BJ (cell line): ENCODE results near the gene TOMM20. TPM values are rescaled to one million over a fixed set of nuclear protein-coding genes. Genes with fewer than 3 reads are reported as not detected.

Source experiments
- CTCF ChIA-PET: fragments of 350-600 bp; formaldehyde crosslinking; extraction: SDS; loops from one replicate; lab custom pipeline; 2021; ENCODE audit warnings: antibody characterized with exemption, inconsistent platforms; lab: Yijun Ruan, JAX
- POLR2A ChIA-PET: fragments of 300-600 bp; sonication (Branson Sonifier 250); formaldehyde crosslinking; extraction: SDS; loops from one replicate; lab custom pipeline; 2021; ENCODE audit warnings: antibody characterized with exemption; lab: Charles Lee
- DNase-seq: peaks from one replicate; pipeline ENCODE4 v3.0.0-alpha.2; 2011; ENCODE audit warnings: low read depth
- H3K27me3 ChIP-seq: 2 replicates; pipeline ENCODE4 v1.6.0; 2011; ENCODE audit warnings: low read length; ENCODE audit not compliant: control insufficient read depth, insufficient read depth
- H3K36me3 ChIP-seq: 2 replicates; pipeline ENCODE4 v1.5.1; 2011; ENCODE audit warnings: low read length; ENCODE audit not compliant: control insufficient read depth, insufficient read depth
- H3K4me3 ChIP-seq: 2 replicates; pipeline ENCODE4 v1.5.1; 2011; ENCODE audit warnings: low read depth, mild to moderate bottlenecking, control low read depth, low read length
- polyA minus RNA-seq: library from RNA; depleted of rRNA, polyadenylated mRNA; stranded (reverse); fragments of >200 nt; gene quantifications from 2 replicates; pipeline ENCODE4 v1.2.3, GENCODE V29; 2011; rRNA and poly(A)+ RNA removed
- polyA plus RNA-seq: library from polyadenylated mRNA; depleted of rRNA; stranded (reverse); fragments of >200 nt; gene quantifications from 2 replicates; pipeline ENCODE4 v1.2.3, GENCODE V29; 2011; rRNA removed
- TF ChIP-seq, protein P1 (sequence below): IDR thresholded peaks from 2 replicates; pipeline ENCODE4 v1.5.1; 2011; ENCODE audit warnings: low read depth, mild to moderate bottlenecking, control low read depth, inconsistent platforms, low read length, moderate library complexity; ENCODE audit not compliant: insufficient read depth

The TOMM20 gene
- polyA plus RNA-seq (53.7 and 56.8 TPM in 2 replicates), polyA minus RNA-seq (13.7 and 28.7 TPM in 2 replicates)

DNA sequence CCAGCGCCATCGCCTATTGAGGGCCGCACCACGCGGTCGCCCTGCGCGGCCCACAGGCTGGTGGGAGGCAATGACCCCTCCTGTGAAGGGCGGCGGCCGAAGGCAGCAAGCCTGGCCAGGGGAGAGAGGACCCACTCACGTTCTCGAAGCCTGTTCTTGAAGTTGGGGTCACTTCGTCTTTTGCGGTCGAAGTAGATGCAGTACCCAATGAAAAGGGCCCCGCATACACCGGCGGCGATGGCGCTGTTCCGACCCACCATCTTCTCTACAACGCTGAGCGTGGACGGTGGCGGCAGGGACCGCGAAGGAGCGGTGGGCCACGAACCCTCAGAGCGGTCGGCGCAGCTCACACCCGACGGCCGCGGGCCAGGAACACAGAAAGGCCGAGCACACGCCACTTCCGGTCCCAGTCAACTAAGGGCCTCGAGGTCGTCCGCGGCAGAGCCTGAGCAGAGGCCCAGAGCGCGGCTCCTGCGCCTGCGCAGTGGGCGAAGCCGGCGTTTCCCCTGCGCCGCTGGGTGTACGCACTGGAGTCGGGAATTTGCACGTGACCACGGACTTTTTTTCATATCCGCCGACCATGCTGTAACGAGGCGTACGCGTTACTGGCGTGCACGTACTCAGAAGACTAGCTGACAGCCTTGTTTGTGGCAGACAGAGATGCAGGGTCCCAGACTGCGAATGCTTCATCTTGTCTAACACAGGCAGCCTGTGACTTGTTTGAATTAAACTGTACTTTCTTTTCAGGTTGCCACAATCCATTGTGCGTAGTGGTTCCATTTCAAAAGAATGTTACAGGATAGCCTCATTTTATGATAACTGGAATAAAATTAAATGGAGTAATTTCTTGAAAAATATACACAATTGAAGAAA lies at the start of gene TOMM20:
Gene TOMM20, minus strand, starts transcription at position 382 of the 873 bp plus-strand sequence. Its CDS starts 122 bp downstream, at position 260.
- peak; percentile 89 for DNase-seq
- TF ChIP-seq, protein P1, sequence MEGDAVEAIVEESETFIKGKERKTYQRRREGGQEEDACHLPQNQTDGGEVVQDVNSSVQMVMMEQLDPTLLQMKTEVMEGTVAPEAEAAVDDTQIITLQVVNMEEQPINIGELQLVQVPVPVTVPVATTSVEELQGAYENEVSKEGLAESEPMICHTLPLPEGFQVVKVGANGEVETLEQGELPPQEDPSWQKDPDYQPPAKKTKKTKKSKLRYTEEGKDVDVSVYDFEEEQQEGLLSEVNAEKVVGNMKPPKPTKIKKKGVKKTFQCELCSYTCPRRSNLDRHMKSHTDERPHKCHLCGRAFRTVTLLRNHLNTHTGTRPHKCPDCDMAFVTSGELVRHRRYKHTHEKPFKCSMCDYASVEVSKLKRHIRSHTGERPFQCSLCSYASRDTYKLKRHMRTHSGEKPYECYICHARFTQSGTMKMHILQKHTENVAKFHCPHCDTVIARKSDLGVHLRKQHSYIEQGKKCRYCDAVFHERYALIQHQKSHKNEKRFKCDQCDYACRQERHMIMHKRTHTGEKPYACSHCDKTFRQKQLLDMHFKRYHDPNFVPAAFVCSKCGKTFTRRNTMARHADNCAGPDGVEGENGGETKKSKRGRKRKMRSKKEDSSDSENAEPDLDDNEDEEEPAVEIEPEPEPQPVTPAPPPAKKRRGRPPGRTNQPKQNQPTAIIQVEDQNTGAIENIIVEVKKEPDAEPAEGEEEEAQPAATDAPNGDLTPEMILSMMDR: no peak
- Histone ChIP-seq H3K4me3 (peak within 1 kb of the TSS; percentile 96), H3K27me3 (no peaks in the 10 kb centered on the region), H3K36me3 (peaks cover 1% of the 10 kb centered on the region; the same call in 1 of the 2 replicates)
- CTCF ChIA-PET: interaction anchor here (1.0 to 2.8 kb wide), 4 partner anchors 11 to 630 kb away, joined by 3 to 14 read pairs (median 4); no protein-coding TSS in a partner anchor
- POLR2A ChIA-PET: interaction anchor here (0.5 to 0.6 kb wide), 2 partner anchors 20 to 21 kb away, joined by 3 to 6 read pairs; no protein-coding TSS in a partner anchor

DNA sequence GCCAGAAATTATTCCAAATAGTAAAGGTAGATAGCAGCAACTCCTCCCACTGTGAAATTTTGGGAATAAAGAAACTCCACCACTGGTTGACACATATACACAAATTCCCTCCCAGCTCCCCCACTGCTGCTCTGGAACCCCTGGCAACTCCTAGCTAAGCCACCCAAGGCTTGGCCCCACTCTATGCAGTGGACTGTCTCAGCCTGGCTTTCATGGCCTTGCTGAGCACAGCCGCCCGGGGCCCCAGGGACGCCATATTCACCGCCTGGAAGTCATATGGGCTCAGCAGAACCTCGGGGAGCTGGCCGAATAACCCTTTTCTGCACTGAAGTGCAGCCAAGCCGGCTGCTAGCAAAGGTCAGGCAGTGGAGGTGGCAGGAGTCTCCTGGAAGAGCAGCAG lies 47.8 kb upstream of the TOMM20 start:
- no peak overlapping the region for H3K4me3 ChIP-seq
- TF ChIP-seq, protein P1: no peak
- ChIA-PET CTCF (no interaction called here), POLR2A (no interaction called here)
- DNase-seq: no peak
- H3K27me3 ChIP-seq: no peaks in the 10 kb centered on the region
- peaks cover 2% of the 10 kb centered on the region for H3K36me3 ChIP-seq

DNA sequence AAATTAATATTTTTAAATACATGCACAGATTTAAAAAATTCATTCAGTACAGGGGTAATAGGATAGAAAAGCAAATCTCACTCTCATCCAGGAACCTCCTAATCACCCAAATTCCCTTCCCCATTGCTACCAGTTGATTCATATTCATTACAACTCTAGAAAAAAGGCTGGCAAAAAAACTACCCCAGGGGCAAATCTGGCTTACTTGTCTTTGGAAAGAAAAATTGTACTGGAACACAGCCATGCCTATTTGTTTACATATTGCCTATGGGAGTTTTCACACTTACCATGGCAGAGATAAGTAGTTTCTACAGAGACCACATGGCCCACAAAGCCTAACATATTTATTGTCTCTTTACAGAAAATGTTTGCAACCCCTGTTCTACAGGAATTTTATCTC lies 41.3 kb upstream of the TOMM20 start:
- ChIA-PET CTCF (no interaction called here), POLR2A (no interaction called here)
- TF ChIP-seq, protein P1: no peak
- Histone ChIP-seq H3K27me3 (no peaks in the 10 kb centered on the region), H3K36me3 (peaks cover 1% of the 10 kb centered on the region), H3K4me3 (no peak overlapping the region)
- DNase-seq: no peak

DNA sequence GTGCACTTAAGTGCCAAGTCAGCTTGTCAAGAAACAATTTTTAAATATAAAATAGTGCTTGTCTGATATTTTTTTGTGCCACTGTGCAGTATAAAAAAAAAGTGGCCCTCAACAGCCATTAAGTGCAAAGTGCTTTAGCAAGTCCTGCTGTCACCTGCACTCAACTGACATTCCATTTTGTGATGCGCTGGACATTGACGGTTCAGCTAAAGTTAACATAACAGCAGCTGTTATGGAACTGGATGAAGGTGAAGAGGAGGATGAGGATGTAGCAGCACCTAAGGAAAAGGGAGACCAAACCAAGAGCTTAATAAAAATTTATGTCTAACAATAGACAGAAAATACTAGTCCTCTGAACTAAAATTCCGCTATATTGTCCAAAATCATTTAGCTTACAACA lies 39.7 kb upstream of the TOMM20 start:
- CTCF ChIA-PET: interaction anchor here (1.0 kb wide), 1 partner anchor 14 kb away, joined by 3 read pairs; no protein-coding TSS in a partner anchor
- Histone ChIP-seq H3K27me3 (no peaks in the 10 kb centered on the region), H3K4me3 (no peak overlapping the region), H3K36me3 (peaks cover 1% of the 10 kb centered on the region)
- TF ChIP-seq, protein P1: no peak
- POLR2A ChIA-PET: no interaction called here
- no peak for DNase-seq

DNA sequence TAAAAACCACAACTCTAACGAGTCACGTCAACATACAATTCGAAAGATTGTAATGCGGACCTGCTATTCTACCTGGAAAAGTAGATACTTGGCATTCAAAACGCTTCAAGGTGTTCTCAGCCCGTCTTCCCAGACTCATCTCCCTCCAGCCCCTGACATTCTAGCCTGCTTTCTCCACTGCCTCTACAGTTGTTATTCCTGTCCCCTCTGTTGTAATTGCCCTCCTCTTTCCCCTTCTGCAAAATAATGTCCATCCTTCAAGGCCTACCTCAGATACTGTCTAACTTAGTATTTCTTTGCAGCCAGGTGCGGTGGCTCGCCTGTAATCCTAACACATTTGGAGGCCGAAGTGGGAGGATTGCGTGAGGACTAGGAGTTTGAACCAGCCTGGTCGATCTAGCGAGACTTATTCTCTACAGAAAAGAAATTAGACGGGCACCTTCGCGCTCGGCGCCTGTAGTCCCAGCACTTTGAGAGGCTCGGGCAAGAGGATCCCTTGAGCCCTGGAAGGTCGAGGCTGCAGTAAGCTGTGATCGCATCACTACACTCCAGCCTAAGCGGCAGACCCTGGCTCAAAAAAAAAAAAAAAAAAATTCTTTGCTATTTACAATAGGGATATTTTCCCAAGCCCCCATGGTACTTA lies 33.2 kb upstream of the TOMM20 start:
- ChIA-PET CTCF (interaction anchor here (0.9 to 1.0 kb wide), 2 partner anchors 16 to 31 kb away, joined by 3 read pairs; no protein-coding TSS in a partner anchor), POLR2A (no interaction called here)
- Histone ChIP-seq H3K27me3 (no peaks in the 10 kb centered on the region), H3K4me3 (peak overlapping the region; percentile 78), H3K36me3 (peaks cover 7% of the 10 kb centered on the region)
- DNase-seq: no peak
- TF ChIP-seq, protein P1: no peak
